C4-2B (cell line): Measurements from ENCODE around the gene PTPRU.

ENCODE experiments used
- CTCF ChIP-seq: fragments of 450-650 bp; conservative IDR thresholded peaks from 2 replicates; pipeline ENCODE4 v1.5.1; 2017; ENCODE audit warnings: mild to moderate bottlenecking
- ZFX ChIP-seq: fragments of 450-650 bp; IDR thresholded peaks from 2 replicates; pipeline ENCODE4 v1.6.1; 2017

- no peak for TF ChIP-seq CTCF
- no peak for TF ChIP-seq ZFX
Measured at GRCh38 chr1:29322147-29322694, 85.9 kb downstream of the PTPRU start.
